ENCODE measurements around the gene GLCE. TPM values are rescaled to one million over a fixed set of nuclear protein-coding genes. Genes with fewer than 3 reads are reported as not detected.

Gene GLCE
- total RNA-seq, 1 experiment from 2014 or later = 7.5 TPM

GRCh38 chr15:69302929-69303328, 142.5 kb downstream of the GLCE start:
- intact Hi-C loops (cut with micrococcal nuclease) = no loop called here
- H3K36me3 Mint-ChIP-seq (ENCODE audit: insufficient read depth, unreplicated experiment) = no peaks in the 10 kb centered on the region
- no peak for DNase-seq (ENCODE audit: unreplicated experiment)
- CTCF ChIA-PET = interaction anchor here (0.8 to 1.2 kb wide), 3 partner anchors 11 to 101 kb away, joined by 3 to 5 read pairs (median 4); no protein-coding TSS in a partner anchor
- H3K9me3 Mint-ChIP-seq (ENCODE audit: unreplicated experiment) = no peaks in the 10 kb centered on the region
- no TSS peak for BruUV-seq (replicated peaks)
- no peak overlapping the region for H3K4me3 Mint-ChIP-seq (ENCODE audit: unreplicated experiment)
- no peaks in the 10 kb centered on the region for H3K27me3 Mint-ChIP-seq (ENCODE audit: insufficient read depth, unreplicated experiment)
- TF ChIP-seq, protein P1, sequence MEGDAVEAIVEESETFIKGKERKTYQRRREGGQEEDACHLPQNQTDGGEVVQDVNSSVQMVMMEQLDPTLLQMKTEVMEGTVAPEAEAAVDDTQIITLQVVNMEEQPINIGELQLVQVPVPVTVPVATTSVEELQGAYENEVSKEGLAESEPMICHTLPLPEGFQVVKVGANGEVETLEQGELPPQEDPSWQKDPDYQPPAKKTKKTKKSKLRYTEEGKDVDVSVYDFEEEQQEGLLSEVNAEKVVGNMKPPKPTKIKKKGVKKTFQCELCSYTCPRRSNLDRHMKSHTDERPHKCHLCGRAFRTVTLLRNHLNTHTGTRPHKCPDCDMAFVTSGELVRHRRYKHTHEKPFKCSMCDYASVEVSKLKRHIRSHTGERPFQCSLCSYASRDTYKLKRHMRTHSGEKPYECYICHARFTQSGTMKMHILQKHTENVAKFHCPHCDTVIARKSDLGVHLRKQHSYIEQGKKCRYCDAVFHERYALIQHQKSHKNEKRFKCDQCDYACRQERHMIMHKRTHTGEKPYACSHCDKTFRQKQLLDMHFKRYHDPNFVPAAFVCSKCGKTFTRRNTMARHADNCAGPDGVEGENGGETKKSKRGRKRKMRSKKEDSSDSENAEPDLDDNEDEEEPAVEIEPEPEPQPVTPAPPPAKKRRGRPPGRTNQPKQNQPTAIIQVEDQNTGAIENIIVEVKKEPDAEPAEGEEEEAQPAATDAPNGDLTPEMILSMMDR (IDR thresholded peaks at IDR 0.05; ENCODE audit: unreplicated experiment) = no peak
- peaks cover 53% of the 10 kb centered on the region for H3K4me1 Mint-ChIP-seq (ENCODE audit: insufficient read depth, unreplicated experiment)
- POLR2A ChIA-PET = no interaction called here
- H3K27ac Mint-ChIP-seq (ENCODE audit: low read depth, unreplicated experiment) = peak overlapping the region; percentile 96

GRCh38 chr15:69303337-69304181, 143.1 kb downstream of the GLCE start:
- BruUV-seq (replicated peaks) = no TSS peak
- Mint-ChIP-seq H3K27ac (ENCODE audit: low read depth, unreplicated experiment) (peak overlapping the region; percentile 96), H3K4me1 (ENCODE audit: insufficient read depth, unreplicated experiment) (peaks cover 53% of the 10 kb centered on the region), H3K4me3 (ENCODE audit: unreplicated experiment) (peak overlapping the region; percentile 28), H3K27me3 (ENCODE audit: insufficient read depth, unreplicated experiment) (no peaks in the 10 kb centered on the region), H3K36me3 (ENCODE audit: insufficient read depth, unreplicated experiment) (no peaks in the 10 kb centered on the region), H3K9me3 (ENCODE audit: unreplicated experiment) (no peaks in the 10 kb centered on the region)
- ChIA-PET POLR2A (interaction anchor here (0.7 to 1.1 kb wide), 6 partner anchors 14 to 1026 kb away, joined by 3 to 10 read pairs (median 3); partner anchors contain the start of gene KIF23), CTCF (interaction anchor here (0.6 to 1.2 kb wide), 5 partner anchors 29 to 230 kb away, joined by 3 to 5 read pairs (median 3); no protein-coding TSS in a partner anchor)
- intact Hi-C loops (cut with micrococcal nuclease) = loop anchor here (2.0 kb wide), 2 partner anchors 87 to 107 kb away; no protein-coding TSS in a partner anchor
- TF ChIP-seq, protein P1 (IDR thresholded peaks at IDR 0.05; ENCODE audit: unreplicated experiment) = peak; percentile 21
- peak; percentile 40 for DNase-seq (ENCODE audit: unreplicated experiment)

DNA sequence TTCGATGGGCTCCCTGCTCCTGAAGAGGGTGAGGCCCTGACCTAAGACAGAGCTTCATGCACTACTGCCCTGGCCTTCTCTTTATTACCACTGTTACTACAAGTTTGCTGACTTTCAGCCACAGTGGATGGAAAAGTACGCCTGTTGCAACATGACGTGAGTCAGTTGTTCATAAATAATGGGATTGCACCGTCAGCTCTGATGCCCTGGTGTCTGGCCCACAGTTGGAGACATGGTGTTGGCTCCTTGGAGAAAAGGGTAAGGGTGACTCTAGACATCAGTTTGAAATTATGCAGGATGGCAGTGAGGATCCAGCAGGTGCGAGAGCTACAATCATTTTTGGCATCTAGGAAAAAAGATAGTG, 143.7 kb downstream of the GLCE start:
- TF ChIP-seq, protein P1 (IDR thresholded peaks at IDR 0.05; ENCODE audit: unreplicated experiment) = no peak
- peak; percentile 94 for DNase-seq (ENCODE audit: unreplicated experiment)
- peak overlapping the region; percentile 28 for H3K4me3 Mint-ChIP-seq (ENCODE audit: unreplicated experiment)
- peaks cover 53% of the 10 kb centered on the region for H3K4me1 Mint-ChIP-seq (ENCODE audit: insufficient read depth, unreplicated experiment)
- ChIA-PET POLR2A (interaction anchor here (0.7 to 1.1 kb wide), 7 partner anchors 15 to 1027 kb away, joined by 3 to 10 read pairs (median 3); partner anchors contain the start of gene KIF23), CTCF (interaction anchor here (0.6 to 1.2 kb wide), 4 partner anchors 29 to 231 kb away, joined by 3 to 4 read pairs (median 3); no protein-coding TSS in a partner anchor)
- BruUV-seq (replicated peaks) = no TSS peak
- no peaks in the 10 kb centered on the region for H3K36me3 Mint-ChIP-seq (ENCODE audit: insufficient read depth, unreplicated experiment)
- peak overlapping the region; percentile 96 for H3K27ac Mint-ChIP-seq (ENCODE audit: low read depth, unreplicated experiment)
- no peaks in the 10 kb centered on the region for H3K9me3 Mint-ChIP-seq (ENCODE audit: unreplicated experiment)
- H3K27me3 Mint-ChIP-seq (ENCODE audit: insufficient read depth, unreplicated experiment) = no peaks in the 10 kb centered on the region
- intact Hi-C loops (cut with micrococcal nuclease) = loop anchor here (2.0 kb wide), 2 partner anchors 87 to 107 kb away; no protein-coding TSS in a partner anchor

Measured in MCF 10A (cell line).